HFFc6 (cell line): Measurements from ENCODE around the gene PRELP. TPM values are rescaled to one million over a fixed set of nuclear protein-coding genes. Genes with fewer than 3 reads are reported as not detected.
"Not testable (repeated sequence)": the region's sequence is repeated elsewhere in the genome, so short reads cannot be mapped to it uniquely, and the experiment has no call there.

Experiments used
- DNase-seq: peaks from one replicate; pipeline ENCODE4 v3.0.0-alpha.2; 2018
- H3K27ac Mint-ChIP-seq: 2 replicates; pipeline ENCODE4 v1.8.0; 2020; ENCODE audit warnings: mild to moderate bottlenecking, mixed read lengths
- H3K27me3 Mint-ChIP-seq: 2 replicates; pipeline ENCODE4 v1.8.0; 2021; ENCODE audit warnings: mild to moderate bottlenecking, moderate library complexity, mixed read lengths; ENCODE audit not compliant: insufficient read depth
- H3K36me3 Mint-ChIP-seq: 2 replicates; pipeline ENCODE4 v1.8.0; 2021; ENCODE audit warnings: low read depth, mixed read lengths
- H3K4me1 Mint-ChIP-seq: 2 replicates; pipeline ENCODE4 v1.8.0; 2020; ENCODE audit warnings: low read depth, mixed read lengths
- H3K4me3 Mint-ChIP-seq: 2 replicates; pipeline ENCODE4 v1.8.0; 2020; ENCODE audit warnings: mild to moderate bottlenecking, moderate library complexity, mixed read lengths
- H3K9me3 Mint-ChIP-seq: 2 replicates; pipeline ENCODE4 v1.8.0; 2020; ENCODE audit warnings: mild to moderate bottlenecking, mixed read lengths
- total RNA-seq, 6 experiments: library from RNA; stranded (reverse); fragmentation: NEBNext Ultra II Directional; extraction: Animal tissue kit (Norgen Biotek cat#: 25700); gene quantifications; 2 replicates in 1 of 6; 3 replicates in 5 of 6; pipeline ENCODE4 v1.2.3, GENCODE V29; 2021
- TF ChIP-seq, protein P1 (sequence below): fragments of 200-600 bp; sonication (generic); IDR thresholded peaks from 2 replicates; pipeline ENCODE4 v1.5.0; 2021; ENCODE audit warnings: antibody characterized with exemption, mild to moderate bottlenecking

PRELP gene
- total RNA-seq, 6 experiments from 2014 or later, result 0.59 to 0.81 (median 0.70) TPM

DNA sequence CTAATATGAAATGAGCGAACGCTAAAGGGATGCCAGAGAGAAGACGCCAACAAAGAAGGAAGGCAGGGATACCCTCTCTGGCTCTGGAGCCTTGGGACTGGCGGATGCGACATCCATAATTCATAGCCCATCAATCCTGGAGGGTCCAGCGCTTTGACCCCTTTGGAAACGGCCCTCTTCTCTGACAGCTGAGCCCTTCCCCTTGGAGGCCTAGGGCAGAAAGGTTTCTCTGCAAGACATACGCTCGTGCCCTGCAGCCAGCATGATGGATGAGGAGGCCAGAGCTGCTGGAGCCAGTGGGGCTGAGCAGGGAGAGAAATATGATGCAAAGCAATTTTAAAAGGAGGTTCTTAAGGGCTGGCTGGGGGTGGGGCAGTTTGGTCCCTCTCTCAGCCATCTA, 40.6 kb downstream of the PRELP start:
- H3K36me3 Mint-ChIP-seq, result peaks cover 4% of the 10 kb centered on the region; the same call in 1 of the 2 replicates
- H3K9me3 Mint-ChIP-seq, result no peaks in the 10 kb centered on the region
- no peak for DNase-seq
- H3K27ac Mint-ChIP-seq, result no peak overlapping the region; the same call in 1 of the 2 replicates
- peaks cover 1% of the 10 kb centered on the region for H3K27me3 Mint-ChIP-seq
- peaks cover 78% of the 10 kb centered on the region for H3K4me1 Mint-ChIP-seq
- no peak overlapping the region for H3K4me3 Mint-ChIP-seq
- TF ChIP-seq, protein P1, sequence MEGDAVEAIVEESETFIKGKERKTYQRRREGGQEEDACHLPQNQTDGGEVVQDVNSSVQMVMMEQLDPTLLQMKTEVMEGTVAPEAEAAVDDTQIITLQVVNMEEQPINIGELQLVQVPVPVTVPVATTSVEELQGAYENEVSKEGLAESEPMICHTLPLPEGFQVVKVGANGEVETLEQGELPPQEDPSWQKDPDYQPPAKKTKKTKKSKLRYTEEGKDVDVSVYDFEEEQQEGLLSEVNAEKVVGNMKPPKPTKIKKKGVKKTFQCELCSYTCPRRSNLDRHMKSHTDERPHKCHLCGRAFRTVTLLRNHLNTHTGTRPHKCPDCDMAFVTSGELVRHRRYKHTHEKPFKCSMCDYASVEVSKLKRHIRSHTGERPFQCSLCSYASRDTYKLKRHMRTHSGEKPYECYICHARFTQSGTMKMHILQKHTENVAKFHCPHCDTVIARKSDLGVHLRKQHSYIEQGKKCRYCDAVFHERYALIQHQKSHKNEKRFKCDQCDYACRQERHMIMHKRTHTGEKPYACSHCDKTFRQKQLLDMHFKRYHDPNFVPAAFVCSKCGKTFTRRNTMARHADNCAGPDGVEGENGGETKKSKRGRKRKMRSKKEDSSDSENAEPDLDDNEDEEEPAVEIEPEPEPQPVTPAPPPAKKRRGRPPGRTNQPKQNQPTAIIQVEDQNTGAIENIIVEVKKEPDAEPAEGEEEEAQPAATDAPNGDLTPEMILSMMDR, result no peak

DNA sequence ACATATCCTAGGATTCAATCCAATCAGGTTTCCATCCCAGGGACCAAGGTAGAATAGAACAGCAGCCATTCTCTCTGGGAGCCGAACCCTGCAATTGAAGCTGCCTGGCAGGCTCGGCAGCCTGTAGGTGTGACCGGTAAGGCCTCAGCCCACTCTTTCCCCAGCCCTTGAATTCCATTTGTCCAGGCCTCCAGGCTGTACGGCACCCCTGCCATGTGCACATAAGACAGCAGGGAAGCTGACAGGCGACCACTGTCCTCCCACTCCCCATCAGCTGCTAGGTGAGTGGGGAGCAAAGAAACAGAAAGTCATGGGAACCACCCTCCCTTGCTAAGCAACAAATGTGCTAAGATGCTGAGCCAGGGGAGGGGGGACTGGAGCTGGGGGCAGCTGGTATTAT, 41.3 kb downstream of the PRELP start:
- H3K4me1 Mint-ChIP-seq, result peaks cover 77% of the 10 kb centered on the region
- TF ChIP-seq, protein P1, result no peak
- H3K27me3 Mint-ChIP-seq, result peaks cover 1% of the 10 kb centered on the region
- H3K36me3 Mint-ChIP-seq, result peaks cover 4% of the 10 kb centered on the region; the same call in 1 of the 2 replicates
- H3K4me3 Mint-ChIP-seq, result no peak overlapping the region
- no peaks in the 10 kb centered on the region for H3K9me3 Mint-ChIP-seq
- no peak for DNase-seq
- no peak overlapping the region for H3K27ac Mint-ChIP-seq

DNA sequence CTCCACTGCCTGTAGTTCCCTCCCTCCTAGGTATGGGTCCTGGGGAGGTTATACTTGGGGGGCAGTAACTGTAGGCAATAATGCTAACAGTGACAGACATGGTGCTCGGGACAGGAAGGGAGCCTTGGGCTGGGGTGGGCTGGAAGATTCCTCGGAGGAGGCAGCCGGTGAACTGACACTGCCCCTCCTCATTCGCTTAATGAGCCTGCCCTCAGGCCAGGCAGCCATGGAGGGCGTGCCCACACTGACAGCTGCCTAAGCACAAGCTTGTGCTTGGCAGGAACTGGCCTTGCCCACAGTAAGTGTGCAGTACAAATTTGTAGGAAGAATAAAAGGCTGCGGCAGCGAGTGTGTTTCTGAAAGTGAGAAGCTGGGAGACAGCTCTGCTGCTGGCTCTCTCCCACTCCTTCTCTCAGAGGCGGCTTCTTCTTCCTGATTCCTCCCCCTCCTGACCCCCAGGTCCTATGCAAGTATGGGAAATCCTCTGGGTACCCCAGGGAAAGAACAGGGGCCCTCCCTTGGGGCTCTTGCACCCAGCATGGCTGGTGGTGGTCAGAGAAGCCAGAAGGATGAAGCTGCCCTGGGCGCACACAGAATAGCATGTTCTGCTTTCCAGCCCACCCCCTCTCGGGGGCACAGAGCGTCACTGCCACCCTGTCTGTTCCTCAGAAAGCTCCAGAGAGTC, 42.0 kb downstream of the PRELP start:
- H3K36me3 Mint-ChIP-seq, result peaks cover 4% of the 10 kb centered on the region; the same call in 1 of the 2 replicates
- peaks cover 1% of the 10 kb centered on the region for H3K27me3 Mint-ChIP-seq
- TF ChIP-seq, protein P1, result no peak
- no peak overlapping the region for H3K4me3 Mint-ChIP-seq
- H3K9me3 Mint-ChIP-seq, result no peaks in the 10 kb centered on the region
- peaks cover 70% of the 10 kb centered on the region for H3K4me1 Mint-ChIP-seq
- no peak overlapping the region for H3K27ac Mint-ChIP-seq
- DNase-seq, result no peak

DNA sequence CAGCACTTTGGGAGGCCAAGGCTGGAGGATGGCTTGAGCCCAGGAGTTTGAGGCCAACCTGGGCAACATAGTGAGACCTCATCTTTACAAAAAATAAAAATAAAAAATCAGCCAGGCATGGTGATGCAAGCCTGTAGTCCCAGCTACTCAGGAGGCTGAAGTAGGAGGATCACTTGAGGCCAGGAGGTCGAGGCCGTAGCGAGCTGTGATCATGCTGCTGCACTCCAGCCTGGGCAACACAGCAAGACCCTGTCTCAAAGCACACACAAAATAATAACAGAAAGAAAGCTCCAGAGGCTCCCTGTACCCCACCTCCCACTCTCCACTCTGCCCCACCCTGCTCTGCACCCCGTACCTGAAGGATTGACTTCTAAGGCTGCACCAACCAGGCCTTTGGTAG, 42.5 kb downstream of the PRELP start:
- not testable (repeated sequence) for H3K36me3 Mint-ChIP-seq, H3K9me3 Mint-ChIP-seq, DNase-seq, H3K27me3 Mint-ChIP-seq, H3K4me3 Mint-ChIP-seq, H3K27ac Mint-ChIP-seq
- peaks cover 65% of the 10 kb centered on the region for H3K4me1 Mint-ChIP-seq

DNA sequence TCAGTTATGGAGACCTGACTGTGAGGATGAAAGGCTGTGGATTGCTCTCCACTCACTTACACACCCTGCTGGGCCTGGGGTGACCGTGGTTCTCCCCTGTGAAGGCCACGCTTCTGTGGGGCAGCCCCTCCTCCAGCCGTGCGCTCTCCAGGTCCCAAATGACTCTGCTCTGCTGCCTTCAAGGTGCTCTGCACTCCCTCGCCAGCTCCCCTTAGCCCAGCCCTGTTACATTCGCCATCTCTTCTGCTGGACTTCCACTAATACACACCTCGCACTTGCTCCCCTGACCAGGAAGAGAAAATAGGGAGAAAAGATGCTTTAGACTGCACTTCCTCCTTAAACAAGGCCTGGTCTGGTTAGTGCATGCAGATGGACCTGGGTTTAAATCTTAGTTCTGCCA, 42.9 kb downstream of the PRELP start:
- H3K4me3 Mint-ChIP-seq, result no peak overlapping the region
- H3K9me3 Mint-ChIP-seq, result no peaks in the 10 kb centered on the region
- H3K27me3 Mint-ChIP-seq, result peaks cover 1% of the 10 kb centered on the region
- no peak overlapping the region for H3K27ac Mint-ChIP-seq
- peaks cover 61% of the 10 kb centered on the region for H3K4me1 Mint-ChIP-seq
- TF ChIP-seq, protein P1, result no peak
- DNase-seq, result no peak
- peaks cover 4% of the 10 kb centered on the region; the same call in 1 of the 2 replicates for H3K36me3 Mint-ChIP-seq

DNA sequence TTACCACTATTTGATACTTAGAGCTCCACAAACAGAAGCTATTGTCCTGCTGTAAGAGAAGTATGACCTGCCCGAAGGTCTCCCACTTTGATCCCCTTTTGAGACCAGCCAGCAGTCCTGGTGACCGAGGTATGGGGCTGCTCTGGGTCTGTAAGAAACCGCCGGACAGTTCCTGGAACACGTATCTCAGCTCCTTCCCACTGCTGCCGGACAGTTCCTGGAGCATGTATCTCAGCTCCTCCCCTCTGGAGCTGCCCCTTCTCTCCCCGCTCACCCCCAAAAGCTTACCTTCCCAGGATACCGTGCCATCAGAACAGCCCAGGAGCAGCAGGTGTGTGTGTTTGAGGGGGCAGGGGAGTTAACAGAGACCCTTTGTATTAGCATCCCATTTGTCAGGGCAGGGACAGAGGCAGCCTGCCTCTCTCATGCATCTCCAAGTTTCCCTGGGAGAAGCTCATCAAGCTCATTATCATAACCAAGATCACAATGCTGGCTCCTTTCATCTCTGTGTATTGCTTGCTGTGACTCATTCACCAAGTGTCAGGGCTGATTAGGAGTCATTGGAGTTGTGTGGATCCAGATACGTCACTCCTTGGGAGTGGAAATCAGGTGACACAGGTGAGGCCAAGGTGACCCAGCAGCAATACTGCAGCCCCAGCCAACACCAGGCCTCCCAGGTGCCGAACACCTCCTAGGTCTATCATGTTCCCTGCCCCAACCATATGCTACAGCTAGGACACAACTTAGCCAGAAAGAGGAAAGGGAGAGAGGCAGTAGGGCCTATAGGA, 43.6 kb downstream of the PRELP start:
- TF ChIP-seq, protein P1, result no peak
- DNase-seq, result no peak
- no peaks in the 10 kb centered on the region for H3K9me3 Mint-ChIP-seq
- peaks cover 4% of the 10 kb centered on the region; the same call in 1 of the 2 replicates for H3K36me3 Mint-ChIP-seq
- peaks cover 1% of the 10 kb centered on the region for H3K27me3 Mint-ChIP-seq
- H3K27ac Mint-ChIP-seq, result peak overlapping the region; percentile 83; the same call in 1 of the 2 replicates
- H3K4me3 Mint-ChIP-seq, result no peak overlapping the region
- H3K4me1 Mint-ChIP-seq, result peaks cover 54% of the 10 kb centered on the region
